Stimulated activated CD8-positive, alpha-beta memory T cell treated with anti-CD3 and anti-CD28 coated beads, Interleukin-15, amount 100 ng/mL, for 1 hour (primary cell): ENCODE results near the gene PRR5L.
A peak's percentile ranks its signal among the peaks of the same experiment; 100 is the strongest.

ENCODE experiments used
- DNase-seq: peaks from one replicate; pipeline ENCODE4 v3.0.0-alpha.2; 2020; ENCODE audit warnings: low read depth

PRR5L gene

GRCh38 chr11:36295926-36296325 lies at the start of gene PRR5L:
PRR5L (plus strand) TSS chr11:36296288; CDS start chr11:36401122, 104,834 bp downstream.
- DNase-seq = no peak

- DNase-seq = no peak
These were observed 48.6 kb upstream of the PRR5L start for GRCh38 chr11:36247493-36247892.

GRCh38 chr11:36248436-36248835 lies 47.7 kb upstream of the PRR5L start:
- no peak for DNase-seq

GRCh38 chr11:36249246-36249645 lies 46.8 kb upstream of the PRR5L start:
- DNase-seq = no peak

- DNase-seq = no peak
These were observed 44.3 kb upstream of the PRR5L start for GRCh38 chr11:36251823-36252222.

- no peak for DNase-seq
These were observed 42.9 kb upstream of the PRR5L start for GRCh38 chr11:36253238-36253637.

- DNase-seq = no peak
These were observed 41.4 kb upstream of the PRR5L start for GRCh38 chr11:36254713-36255112.

- DNase-seq = no peak
These were observed 38.7 kb upstream of the PRR5L start for GRCh38 chr11:36257351-36257750.

- no peak for DNase-seq
These were observed 37.2 kb upstream of the PRR5L start for GRCh38 chr11:36258730-36259360.

- DNase-seq = no peak
These were observed 35.0 kb upstream of the PRR5L start for GRCh38 chr11:36261094-36261493.

- DNase-seq = no peak
These were observed 31.8 kb upstream of the PRR5L start for GRCh38 chr11:36264011-36264972.

GRCh38 chr11:36264973-36265344 lies 31.1 kb upstream of the PRR5L start:
- no peak for DNase-seq

GRCh38 chr11:36265793-36266628 lies 30.1 kb upstream of the PRR5L start:
- peak; percentile 23 for DNase-seq

- no peak for DNase-seq
These were observed 29.3 kb upstream of the PRR5L start for GRCh38 chr11:36266767-36267166.

- DNase-seq = no peak
These were observed 27.6 kb upstream of the PRR5L start for GRCh38 chr11:36268337-36268985.

- no peak for DNase-seq
These were observed 25.4 kb upstream of the PRR5L start for GRCh38 chr11:36270701-36271100.

GRCh38 chr11:36271794-36272407 lies 24.2 kb upstream of the PRR5L start:
- DNase-seq = no peak

- DNase-seq = no peak
These were observed 23.0 kb upstream of the PRR5L start for GRCh38 chr11:36273110-36273509.

- no peak for DNase-seq
These were observed 21.7 kb upstream of the PRR5L start for GRCh38 chr11:36274414-36274813.

- no peak for DNase-seq
These were observed 17.4 kb upstream of the PRR5L start for GRCh38 chr11:36278531-36279282.

- DNase-seq = no peak
These were observed 15.6 kb upstream of the PRR5L start for GRCh38 chr11:36280531-36280930.
